ENCODE measurements around the gene GNG12. TPM values are rescaled to one million over a fixed set of nuclear protein-coding genes. Genes with fewer than 3 reads are reported as not detected.

The GNG12 gene
- total RNA-seq, 1 experiment from 2014 or later, result 144 TPM

DNA sequence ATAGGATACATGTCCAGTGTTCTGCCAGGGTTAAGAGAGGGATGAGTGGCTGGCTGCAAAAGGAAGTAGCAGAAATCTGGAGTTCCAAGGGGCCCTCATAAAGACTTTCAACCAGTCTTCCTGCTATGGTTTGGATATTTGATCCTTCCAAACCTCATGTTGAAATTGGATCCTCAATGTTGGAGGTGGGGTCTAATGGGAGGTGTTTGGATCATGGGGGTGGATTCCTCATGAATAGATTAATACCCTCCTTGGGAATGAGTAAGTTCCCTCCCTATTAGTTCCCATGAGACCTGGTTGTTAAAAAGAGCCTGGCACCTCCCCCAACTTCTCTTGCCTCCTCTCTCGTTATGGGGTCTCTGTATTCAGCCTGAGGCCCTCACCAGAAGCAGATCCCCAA is 10.1 kb upstream of the GNG12 start:
- peak; percentile 49 for DNase-seq (ENCODE audit: low read depth)

DNA sequence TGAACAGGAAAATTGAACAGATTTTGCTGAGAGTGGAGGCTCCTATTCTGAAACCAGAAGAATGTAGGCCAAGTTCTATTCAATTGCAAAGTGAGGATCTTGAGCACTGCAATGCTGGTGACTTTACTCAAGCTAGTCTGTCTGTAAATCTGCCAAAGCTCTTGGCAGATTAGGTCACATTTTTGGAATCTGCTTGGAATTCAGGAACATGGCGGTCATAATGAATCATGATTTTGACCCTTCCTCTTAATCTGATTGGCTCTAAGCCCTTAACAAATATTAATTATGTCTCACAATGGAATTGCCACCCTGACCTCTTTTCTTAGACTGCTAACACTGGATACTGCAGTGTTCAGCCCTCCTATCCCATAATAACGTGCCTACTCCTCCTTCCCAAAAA is 7.2 kb upstream of the GNG12 start:
- DNase-seq (ENCODE audit: low read depth), result peak; percentile 80

DNA sequence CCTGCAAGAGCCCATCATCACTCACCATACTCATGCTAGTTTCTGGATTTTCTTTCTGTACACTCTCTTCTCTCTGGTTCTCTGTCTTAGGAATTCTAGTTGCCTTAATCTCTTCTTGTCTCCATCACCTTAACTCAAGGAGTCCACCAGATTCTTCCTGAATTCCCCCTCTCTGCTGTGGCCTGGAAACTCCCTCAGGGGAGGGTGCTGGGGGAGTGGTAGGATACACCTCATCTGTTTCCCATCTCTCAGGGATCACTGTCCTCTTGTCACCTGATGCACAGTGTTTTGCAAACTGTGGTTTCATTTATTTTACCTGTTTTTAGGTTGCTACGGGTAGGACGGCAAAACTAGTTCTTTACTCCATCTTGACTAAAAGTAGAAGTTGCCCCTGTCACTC is 6.6 kb upstream of the GNG12 start:
- no peak for DNase-seq (ENCODE audit: low read depth)

DNA sequence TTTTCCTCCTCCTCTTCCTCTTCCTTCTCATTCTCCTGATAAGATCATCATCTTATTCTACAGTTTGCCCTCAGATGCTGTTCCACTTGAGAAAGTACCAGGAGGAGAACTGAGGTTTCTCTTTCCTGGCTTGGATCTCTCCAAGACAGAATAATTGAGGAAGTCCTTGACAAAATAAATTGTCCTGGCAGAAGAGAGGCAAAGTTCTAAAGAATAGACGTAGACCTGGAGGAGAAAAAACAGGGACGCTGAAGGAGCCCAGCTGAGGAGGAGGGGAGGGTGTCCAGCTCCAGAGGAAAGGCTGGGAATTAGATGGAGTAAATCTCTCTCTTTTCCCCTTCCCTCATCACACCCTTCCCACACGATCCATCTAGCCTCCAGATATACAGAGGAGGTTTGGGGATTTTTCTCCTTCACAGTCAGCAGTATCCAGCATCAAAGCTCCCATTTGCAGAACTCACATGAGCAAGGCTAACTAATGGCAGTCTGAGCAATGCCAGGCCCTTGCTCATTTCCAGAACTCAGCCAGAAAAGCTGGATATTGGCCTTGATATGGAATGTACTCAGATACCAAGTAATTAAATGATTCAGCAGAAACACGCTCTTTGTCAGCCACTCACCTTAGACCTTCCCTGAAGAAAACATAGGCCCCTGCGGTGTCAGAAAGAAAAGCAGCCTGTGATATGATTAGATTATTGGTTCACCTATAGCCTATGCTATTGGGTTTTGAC is 5.1 kb upstream of the GNG12 start:
- DNase-seq (ENCODE audit: low read depth), result no peak

DNA sequence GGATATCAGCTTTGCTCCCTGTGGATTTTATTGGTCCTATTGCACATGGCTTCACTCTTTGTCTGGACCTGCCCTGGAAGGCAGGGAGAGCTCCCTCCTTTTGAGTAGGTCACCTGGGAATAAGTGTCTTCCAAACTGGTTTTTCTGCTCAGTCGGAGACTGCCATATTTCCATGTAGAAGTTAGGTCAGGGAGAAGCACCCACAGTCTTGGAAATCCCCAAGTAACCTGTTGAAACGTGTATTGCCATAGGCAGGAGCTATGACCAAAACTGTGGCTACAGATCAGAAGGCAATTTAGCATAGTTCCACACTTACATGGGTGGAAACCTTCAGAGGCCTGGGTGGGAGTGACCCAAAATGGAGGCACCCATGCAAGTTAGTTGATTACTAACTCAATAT is 3.5 kb upstream of the GNG12 start:
- no peak for DNase-seq (ENCODE audit: low read depth)

DNA sequence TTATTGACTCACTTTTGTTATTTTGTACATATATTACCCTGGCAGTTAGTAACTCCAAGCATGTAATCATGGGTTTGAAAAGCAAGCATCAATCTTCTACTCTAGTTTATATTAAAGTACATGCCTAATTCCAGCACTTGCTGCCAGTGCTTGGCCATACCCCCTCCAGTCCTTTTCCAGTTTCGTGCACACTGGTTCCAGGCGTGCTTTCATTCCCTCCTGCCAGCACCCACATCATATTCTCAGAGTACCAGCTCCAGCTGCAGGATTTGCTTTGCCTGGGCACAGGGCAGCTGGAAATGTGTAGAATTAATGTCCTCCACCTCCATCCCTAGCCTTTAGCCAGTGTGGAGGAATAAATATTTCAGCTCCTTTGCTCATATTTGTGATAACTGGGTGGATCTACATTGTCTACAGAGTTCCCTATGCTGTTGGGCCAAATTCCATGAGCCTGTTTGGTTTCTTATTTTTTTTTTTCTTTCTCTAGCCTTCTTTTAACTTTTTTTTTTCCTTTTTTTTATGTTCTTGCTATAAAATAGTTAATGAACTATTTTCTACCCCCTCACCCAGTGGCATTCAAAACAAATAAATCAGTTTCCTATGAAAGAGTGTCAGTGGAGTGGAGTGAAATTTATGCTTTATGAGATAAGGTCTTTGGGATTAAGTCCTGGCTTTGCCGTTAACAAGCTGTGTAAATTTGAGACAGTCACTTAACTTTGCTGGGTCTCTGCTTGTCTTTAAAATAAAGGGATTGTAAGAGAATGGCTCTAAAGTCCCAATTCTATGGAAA is 2.6 kb upstream of the GNG12 start:
- no peak for DNase-seq (ENCODE audit: low read depth)

DNA sequence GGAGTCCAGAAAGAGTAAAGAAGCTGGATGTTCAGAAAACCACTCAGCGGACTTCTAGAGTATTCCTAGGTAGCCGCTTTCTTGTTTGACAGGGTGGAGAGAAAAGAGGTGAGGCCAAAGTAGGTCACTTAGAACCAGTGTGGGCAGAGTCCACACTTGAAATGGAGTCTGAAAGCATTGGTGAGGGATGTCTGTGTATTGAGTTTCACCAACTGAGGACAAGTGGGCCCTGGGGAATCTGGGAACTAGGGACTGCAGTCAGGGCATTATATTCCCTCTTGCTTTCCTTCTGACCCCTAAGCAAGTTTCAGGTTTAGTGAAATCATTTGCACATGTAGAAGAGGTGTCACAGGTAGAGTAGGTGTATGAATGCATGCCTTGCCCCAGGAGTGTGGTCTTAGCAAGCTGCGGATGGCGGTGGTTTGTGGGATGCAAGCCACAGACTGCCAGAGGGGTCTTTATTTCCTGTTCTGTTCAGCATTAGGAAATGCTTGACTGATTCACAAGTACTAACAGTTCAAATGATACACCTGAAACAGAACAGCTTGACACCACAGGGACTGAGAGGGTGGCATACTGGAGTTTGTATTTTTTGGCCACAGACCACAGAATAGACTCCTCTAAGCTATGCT is 1.1 kb upstream of the GNG12 start:
- DNase-seq (ENCODE audit: low read depth), result no peak

DNA sequence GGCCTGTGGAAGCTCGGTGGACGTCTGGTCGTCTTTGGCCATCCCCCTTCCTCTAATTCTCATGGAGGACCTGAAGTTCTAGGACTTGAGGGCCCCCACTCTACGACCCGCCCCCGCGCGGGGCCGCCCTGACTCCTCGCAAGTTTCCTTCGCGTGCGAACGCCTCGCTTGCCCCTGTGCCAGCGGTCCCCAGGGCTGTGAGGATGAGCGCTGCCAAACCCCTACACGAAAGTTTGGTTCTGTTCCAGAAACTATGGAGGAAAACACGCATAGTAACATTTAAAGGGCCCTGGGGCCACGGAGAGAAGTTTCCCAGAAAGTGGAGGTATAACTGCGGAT is 304 bp upstream of the GNG12 start:
- DNase-seq (ENCODE audit: low read depth), result no peak

DNA sequence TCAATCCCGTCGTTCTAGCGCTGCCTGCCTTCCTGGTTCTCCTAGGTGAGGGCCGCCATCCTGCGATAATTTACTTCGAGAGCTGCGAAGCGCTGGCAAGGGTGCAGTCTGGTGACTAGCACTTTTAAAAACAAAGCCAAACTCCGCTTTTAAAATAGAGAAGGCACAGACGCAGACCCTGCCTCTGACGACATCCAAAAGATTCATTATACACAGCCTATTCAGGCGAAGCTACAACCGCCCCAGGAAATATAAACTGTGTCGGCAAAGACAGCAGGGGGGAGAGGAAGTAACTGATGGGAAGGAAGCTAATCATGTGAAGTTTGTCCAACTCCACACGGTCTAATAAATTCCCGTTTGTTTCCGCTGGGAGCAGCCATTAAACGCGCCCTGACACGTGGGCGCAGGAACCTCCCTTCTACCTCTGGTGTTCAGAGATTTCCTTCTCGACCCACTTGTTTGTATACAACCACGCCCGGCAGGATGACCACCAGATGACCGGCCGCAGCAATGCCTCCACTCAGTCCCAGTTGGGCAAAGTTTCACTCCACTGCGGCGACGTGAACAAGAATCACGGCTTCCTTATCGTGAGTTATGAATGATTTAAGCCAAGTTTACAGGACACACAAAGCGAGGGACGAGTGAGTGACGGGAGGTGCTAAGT is 1.3 kb downstream of the GNG12 start:
- peak; percentile 83 for DNase-seq (ENCODE audit: low read depth)

DNA sequence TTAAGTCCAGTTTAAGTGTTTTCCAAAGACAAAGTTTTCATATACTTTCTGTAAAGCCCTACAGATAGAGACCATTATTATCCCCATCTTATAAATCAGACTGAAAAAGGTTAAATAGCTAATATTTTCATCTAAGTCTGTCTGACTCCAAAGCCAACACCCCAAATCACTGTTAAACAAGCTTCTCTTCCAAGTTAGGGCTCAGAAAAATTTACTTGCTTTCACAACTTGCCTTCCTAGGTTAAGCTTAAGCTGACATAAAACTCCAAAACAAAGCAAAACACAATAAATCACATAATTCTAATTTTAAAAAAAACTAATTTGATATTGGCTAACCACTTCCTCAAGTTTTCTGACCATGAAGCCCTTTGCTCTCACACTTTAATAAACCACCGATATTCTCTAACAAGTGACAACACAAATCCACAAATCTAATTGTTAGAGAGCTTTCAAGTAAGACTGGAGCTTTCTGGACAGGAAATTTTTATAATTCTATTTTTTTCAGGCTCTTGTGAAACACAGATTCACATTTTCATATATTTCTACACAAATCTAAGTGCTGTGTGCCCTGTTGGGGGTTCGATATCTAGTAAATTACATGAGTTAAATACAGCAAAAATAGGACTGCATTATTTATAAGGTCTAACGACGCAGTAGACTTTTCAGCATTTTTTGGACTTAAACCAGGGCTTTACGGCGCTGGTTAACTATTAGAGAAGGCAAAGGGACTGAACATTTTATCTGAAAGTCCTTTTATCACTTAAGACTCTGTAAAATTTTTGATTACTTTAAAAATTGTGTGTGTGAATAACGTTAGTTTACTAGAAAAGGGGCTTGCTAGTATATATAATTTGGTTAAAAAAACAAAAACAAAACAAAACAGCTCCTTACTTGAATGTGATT is 2.1 kb downstream of the GNG12 start:
- DNase-seq (ENCODE audit: low read depth), result no peak

DNA sequence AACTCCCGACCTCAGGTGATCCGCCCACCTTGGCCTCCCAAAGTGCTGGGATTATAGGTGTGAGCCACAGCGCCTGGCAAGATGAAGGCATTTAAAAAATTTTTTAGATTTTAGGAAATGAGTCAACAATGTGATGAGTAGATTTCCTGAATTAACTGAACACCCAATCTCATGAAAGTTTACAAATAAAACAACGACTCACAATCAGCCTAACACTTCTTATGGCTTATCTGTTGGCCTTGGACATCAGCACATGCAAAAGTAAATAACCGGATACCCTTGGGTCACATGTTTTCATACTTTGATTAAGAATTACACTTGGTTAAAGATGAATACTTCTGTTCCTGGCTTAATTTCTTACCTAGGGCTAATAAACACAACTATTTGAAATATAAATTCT is 3.0 kb downstream of the GNG12 start:
- peak; percentile 87 for DNase-seq (ENCODE audit: low read depth)

DNA sequence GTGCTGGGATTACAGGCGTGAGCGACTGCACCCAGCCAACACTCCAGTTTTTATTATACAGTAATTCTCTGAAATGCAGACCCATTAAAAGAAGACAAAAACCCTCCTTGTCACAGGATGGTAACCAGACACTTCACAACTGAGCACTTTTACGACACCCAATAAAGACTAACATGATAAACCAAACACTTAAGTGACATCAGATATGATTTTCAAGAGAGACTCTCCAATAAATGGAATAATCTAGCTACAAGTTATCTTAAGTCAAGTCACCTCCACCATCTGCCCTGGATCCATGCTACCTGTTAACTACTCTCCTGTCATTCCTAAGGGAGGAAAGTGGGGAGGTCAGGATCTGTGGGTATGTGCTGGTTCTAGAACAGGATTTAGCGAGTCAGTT is 5.6 kb downstream of the GNG12 start:
- DNase-seq (ENCODE audit: low read depth), result no peak

DNA sequence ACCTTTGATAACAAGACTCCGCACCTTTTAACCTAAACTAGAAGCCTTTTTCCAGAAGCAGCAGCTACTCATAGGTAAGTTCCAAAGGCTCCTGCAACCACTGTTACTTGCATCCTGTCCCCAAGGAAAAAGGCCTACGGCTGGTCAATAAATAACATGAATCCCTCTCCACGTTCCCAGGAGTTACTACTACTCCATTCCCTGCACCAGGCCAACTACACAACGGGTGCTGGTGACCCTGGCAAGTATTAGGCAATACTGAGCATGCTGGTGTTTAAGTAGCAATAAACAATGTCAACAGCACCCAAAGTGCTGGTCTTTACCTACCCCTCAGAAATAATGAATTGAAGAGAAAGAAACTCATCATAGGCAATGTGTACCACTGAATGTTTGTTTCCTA is 7.7 kb downstream of the GNG12 start:
- no peak for DNase-seq (ENCODE audit: low read depth)

DNA sequence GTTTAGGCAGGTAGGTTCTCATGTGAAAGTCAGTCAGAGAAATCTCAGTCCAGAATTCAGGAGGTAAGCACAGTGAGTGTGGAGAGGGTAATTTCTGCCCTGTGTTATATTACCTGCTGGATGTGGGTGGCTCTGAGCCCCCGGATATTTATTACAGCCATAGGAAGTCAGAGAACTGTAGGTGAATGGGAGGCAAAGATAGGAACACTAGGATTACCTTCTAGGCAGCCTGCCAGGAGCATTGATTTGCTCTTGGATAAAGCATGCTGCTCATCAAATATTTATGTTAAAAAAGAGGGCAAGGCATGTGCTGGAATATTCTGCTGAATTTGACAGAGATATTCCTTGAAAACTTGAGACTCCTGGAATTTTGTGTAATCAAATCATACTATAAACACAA is 8.5 kb downstream of the GNG12 start:
- DNase-seq (ENCODE audit: low read depth), result no peak

DNA sequence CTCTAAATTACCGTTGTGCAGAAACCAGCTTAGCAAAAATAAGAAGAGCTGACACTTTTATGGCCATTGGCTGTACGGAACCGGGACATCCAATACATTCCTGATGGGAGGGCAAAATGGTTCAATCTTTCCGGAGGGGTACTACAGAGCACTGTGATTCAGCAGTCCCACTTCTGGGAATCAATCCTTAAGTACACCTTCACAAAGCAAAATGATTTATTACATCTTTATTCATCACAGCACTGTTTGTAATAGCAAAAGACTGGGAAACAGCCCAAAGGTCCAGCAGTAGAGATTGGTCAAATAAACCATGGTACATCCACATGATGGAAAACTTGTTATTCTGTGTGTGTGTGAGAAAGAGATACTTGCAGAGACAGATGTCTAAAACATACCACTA is 9.7 kb downstream of the GNG12 start:
- DNase-seq (ENCODE audit: low read depth), result no peak

DNA sequence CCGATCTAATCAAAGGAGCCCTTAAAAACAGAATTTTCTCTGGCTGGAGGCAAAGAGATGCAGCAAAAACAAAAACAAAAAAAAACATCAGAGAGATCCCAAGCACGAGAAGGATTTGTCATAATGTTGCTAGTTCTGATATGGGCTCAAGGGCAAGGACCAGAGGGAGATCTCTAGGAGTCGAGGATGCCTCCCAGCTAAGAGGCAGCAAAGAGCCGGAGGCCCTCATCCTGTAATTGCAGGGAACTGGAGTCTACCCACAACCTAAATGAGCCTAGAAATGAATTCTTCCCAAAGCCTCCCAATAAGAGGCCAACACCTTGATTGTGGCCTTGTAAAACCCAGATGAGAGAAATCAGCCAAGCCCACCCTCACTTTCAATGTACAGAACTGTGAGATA is 12.0 kb downstream of the GNG12 start:
- DNase-seq (ENCODE audit: low read depth), result no peak

DNA sequence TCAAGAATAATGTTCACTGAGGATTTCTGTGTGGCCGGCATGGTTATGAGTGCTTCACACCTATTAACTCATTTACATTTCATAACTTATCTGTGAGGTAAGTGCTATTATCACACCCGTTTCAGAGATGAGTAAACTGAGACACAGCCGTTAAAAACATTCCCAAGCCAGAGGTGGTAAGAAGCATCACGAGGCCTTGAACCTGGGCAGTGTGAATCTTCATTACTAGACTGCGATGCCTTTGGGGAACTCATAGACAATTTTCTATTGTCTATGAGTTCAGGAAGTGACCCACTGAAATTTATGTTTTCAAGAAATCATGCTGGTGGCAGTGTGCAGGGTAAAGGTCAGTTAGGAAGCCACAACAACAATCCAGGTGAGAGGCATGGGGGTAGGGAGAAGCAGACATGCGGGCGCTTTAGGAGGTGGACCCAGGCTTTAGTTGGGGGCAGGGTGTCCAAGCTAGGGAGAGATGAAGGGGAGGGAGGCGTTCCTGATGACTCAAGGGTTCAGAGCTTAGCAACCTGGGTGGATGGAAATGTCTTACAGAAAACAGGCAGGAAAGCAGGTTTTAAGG is 14.5 kb downstream of the GNG12 start:
- DNase-seq (ENCODE audit: low read depth), result peak; percentile 19

DNA sequence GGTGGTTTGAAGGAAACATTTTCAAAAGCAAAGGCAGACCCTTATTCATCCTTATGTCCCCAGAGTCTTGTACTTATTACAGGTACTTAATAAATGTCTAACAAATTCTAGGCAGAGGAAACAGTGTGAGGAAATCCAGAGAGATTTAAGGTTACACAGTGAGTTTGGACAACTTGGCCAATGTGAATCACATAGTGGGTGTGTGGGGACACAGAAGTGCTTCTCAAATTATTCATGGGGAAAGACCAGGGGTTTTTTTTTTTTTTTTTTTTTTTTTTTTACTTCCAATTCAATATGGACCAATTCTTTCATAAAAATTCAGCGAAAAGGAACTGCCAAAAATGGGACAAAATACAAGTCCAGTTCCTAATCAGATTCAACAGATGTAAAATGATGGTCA is 15.1 kb downstream of the GNG12 start:
- DNase-seq (ENCODE audit: low read depth), result no peak

DNA sequence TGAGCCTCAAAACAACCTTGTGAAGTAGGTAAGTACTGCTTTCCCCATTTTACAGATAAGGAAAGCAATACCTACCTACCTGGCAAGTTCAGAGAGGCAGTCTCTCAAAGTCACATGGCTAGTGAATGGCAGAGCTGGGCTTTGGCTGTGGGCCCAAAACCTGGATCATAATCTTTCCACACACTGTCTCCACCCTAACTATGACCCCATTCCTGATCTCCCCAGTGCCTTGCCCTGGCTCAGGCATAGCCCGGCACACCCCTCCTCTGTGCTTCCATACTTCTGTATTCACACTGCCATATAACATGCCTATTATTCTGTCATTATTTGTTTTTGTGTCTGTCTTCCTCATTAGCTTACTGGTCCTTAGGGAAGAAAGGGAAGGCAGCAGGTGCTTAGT is 15.9 kb downstream of the GNG12 start:
- DNase-seq (ENCODE audit: low read depth), result no peak

DNA sequence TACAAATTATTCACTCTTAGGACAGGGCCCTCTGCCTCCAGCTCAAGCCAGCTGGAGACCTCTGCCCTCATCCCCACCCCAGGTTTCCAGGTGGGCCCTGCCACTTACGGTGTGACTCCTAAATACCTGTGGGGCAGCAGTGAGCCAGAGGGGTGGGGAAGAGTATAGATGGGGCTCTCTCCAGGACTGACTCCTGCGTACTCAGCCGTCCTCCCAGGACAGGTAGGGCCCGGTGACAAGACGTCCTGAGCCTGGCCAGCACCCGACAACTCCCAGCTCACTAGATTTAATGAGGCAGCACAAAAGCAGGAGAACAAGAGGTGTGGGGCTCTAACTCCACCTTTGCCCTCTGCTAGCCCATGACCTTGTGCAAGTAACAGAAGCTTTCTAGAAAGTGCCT is 16.8 kb downstream of the GNG12 start:
- DNase-seq (ENCODE audit: low read depth), result no peak

DNA sequence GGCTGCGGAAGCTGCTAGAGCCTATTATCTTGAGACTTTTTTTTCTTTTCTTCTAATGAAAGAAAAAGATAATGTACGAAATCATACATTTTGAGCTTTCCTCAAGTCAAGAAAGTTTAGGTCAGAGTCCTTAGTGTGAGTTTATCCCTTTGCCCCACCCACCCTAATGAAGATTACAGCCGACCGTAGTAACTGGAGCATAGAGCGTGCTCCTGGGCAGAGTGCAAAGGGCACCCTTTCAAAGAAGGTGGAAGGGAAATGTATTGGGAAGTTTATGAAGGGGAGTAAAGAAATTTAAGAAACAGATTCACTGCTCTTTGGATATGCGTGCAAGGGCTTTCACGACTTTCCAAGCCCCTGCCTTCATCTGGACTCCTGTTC is 17.2 kb downstream of the GNG12 start:
- DNase-seq (ENCODE audit: low read depth), result no peak

Measured in HT1080 (cell line).